ENCODE measurements around the gene DBI.

Gene DBI

GRCh38 chr2:119366649-119367471 lies at the start of gene DBI, which contains the start of gene C2orf76:
Gene DBI, plus strand, starts transcription at chr2:119366977. Its CDS starts 75 bp downstream, at chr2:119367052.
Gene C2orf76, minus strand, starts transcription at chr2:119366834. Its CDS starts 26,875 bp downstream, at chr2:119339959.
- peak; percentile 97 for DNase-seq

- no peak for DNase-seq
These were observed 49.2 kb upstream of the DBI start for GRCh38 chr2:119317554-119317953.

GRCh38 chr2:119319593-119319992 lies 47.2 kb upstream of the DBI start:
- DNase-seq, result no peak

GRCh38 chr2:119323459-119323858 lies 43.3 kb upstream of the DBI start:
- no peak for DNase-seq

- no peak for DNase-seq
These were observed 42.0 kb upstream of the DBI start for GRCh38 chr2:119324685-119325270.

GRCh38 chr2:119326938-119327337 lies 39.8 kb upstream of the DBI start:
- DNase-seq, result no peak

- DNase-seq, result no peak
These were observed 39.3 kb upstream of the DBI start for GRCh38 chr2:119327431-119327830.

- no peak for DNase-seq
These were observed 33.8 kb upstream of the DBI start for GRCh38 chr2:119332953-119333352.

- DNase-seq, result peak; percentile 45
These were observed 33.4 kb upstream of the DBI start for GRCh38 chr2:119333360-119333759.

- no peak for DNase-seq
These were observed 32.9 kb upstream of the DBI start for GRCh38 chr2:119333833-119334232.

GRCh38 chr2:119337749-119338148 lies 29.0 kb upstream of the DBI start:
- DNase-seq, result no peak

GRCh38 chr2:119338272-119338671 lies 28.5 kb upstream of the DBI start:
- peak; percentile 16 for DNase-seq

GRCh38 chr2:119338826-119339561 lies 27.8 kb upstream of the DBI start:
- DNase-seq, result peak; percentile 86

- no peak for DNase-seq
These were observed 27.2 kb upstream of the DBI start for GRCh38 chr2:119339562-119339923.

GRCh38 chr2:119341684-119342083 lies 25.1 kb upstream of the DBI start:
- DNase-seq, result no peak

- no peak for DNase-seq
These were observed 17.5 kb upstream of the DBI start for GRCh38 chr2:119349289-119349688.

GRCh38 chr2:119350311-119350998 lies 16.3 kb upstream of the DBI start:
- DNase-seq, result peak; percentile 16

GRCh38 chr2:119352357-119352756 lies 14.4 kb upstream of the DBI start:
- peak; percentile 18 for DNase-seq

- no peak for DNase-seq
These were observed 11.9 kb upstream of the DBI start for GRCh38 chr2:119354860-119355259.

- no peak for DNase-seq
These were observed 7.0 kb upstream of the DBI start for GRCh38 chr2:119359774-119360173.

- DNase-seq, result no peak
These were observed 6.3 kb upstream of the DBI start for GRCh38 chr2:119360423-119360966.

GRCh38 chr2:119364798-119365197 lies 2.0 kb upstream of the DBI start:
- no peak for DNase-seq

GRCh38 chr2:119365436-119365835 lies 1.3 kb upstream of the DBI start:
- no peak for DNase-seq
